MM.1S (cell line): ENCODE data around the gene ANO2.

Experiments used
- DNase-seq: peaks from one replicate; pipeline ENCODE4 v3.0.0-alpha.2; 2015
- H2AFZ ChIP-seq: fragments of 300-600 bp; sonication (generic); 2 replicates; pipeline ENCODE4 v1.6.0; 2016; ENCODE audit warnings: antibody characterized with exemption, low read length
- H3F3A ChIP-seq: fragments of 300-600 bp; sonication (generic); 2 replicates; pipeline ENCODE4 v1.6.1; 2016; ENCODE audit warnings: mild to moderate bottlenecking, antibody characterized with exemption, low read length, moderate library complexity, mixed read lengths; ENCODE audit not compliant: insufficient read depth
- H3K27ac ChIP-seq: fragments of 300-600 bp; sonication (generic); 2 replicates; pipeline ENCODE4 v1.5.1; 2016; ENCODE audit warnings: mild to moderate bottlenecking, low read length
- H3K27me3 ChIP-seq: fragments of 300-600 bp; sonication (generic); replicated peaks from 2 replicates; pipeline ENCODE4 v1.6.0; 2016; ENCODE audit warnings: low read length; ENCODE audit not compliant: insufficient read depth
- H3K36me3 ChIP-seq: fragments of 300-600 bp; sonication (generic); replicated peaks from 2 replicates; pipeline ENCODE4 v1.6.1; 2016; ENCODE audit warnings: mild to moderate bottlenecking, low read length, mixed read lengths; ENCODE audit not compliant: insufficient read depth
- H3K4me1 ChIP-seq: fragments of 300-600 bp; sonication (generic); 2 replicates; pipeline ENCODE4 v1.6.1; 2016; ENCODE audit warnings: low read length, mixed read lengths
- H3K4me2 ChIP-seq: fragments of 300-600 bp; sonication (generic); 2 replicates; pipeline ENCODE4 v1.6.0; 2016; ENCODE audit warnings: low read depth, low read length
- H3K4me3 ChIP-seq: fragments of 300-600 bp; sonication (generic); 2 replicates; pipeline ENCODE4 v1.5.1; 2016; ENCODE audit warnings: low read length, mixed read lengths
- H3K79me2 ChIP-seq: fragments of 300-600 bp; sonication (generic); 2 replicates; pipeline ENCODE4 v1.6.1; 2016; ENCODE audit warnings: mixed run types, low read length, mixed read lengths
- H3K9ac ChIP-seq: fragments of 300-600 bp; sonication (generic); 2 replicates; pipeline ENCODE4 v1.6.1; 2016; ENCODE audit warnings: low read length, mixed read lengths
- H3K9me2 ChIP-seq: fragments of 300-600 bp; sonication (generic); replicated peaks from 2 replicates; pipeline ENCODE4 v1.6.1; 2016; ENCODE audit warnings: mild to moderate bottlenecking, low read length, mixed read lengths; ENCODE audit not compliant: insufficient read depth
- H3K9me3 ChIP-seq: fragments of 300-600 bp; sonication (generic); replicated peaks from 2 replicates; pipeline ENCODE4 v1.6.1; 2016; ENCODE audit warnings: mild to moderate bottlenecking, low read length, mixed read lengths; ENCODE audit not compliant: insufficient read depth
- H4K20me1 ChIP-seq: fragments of 300-600 bp; sonication (generic); 2 replicates; pipeline ENCODE4 v1.6.1; 2016; ENCODE audit warnings: mild to moderate bottlenecking, low read length, moderate library complexity, mixed read lengths; ENCODE audit not compliant: insufficient read depth
- CTCF ChIP-seq: fragments of 300-600 bp; sonication (generic); IDR thresholded peaks from 2 replicates; pipeline ENCODE4 v1.5.1; 2016; ENCODE audit warnings: antibody characterized with exemption, low read length, mixed read lengths
- EZH2 ChIP-seq: fragments of 300-600 bp; sonication (generic); optimal IDR thresholded peaks from 2 replicates; pipeline ENCODE3; 2017; ENCODE audit warnings: low read depth, mild to moderate bottlenecking, antibody characterized with exemption, low read length, mixed read lengths
- EZH2phosphoT487 ChIP-seq: fragments of 300-600 bp; sonication (generic); IDR thresholded peaks from 2 replicates; pipeline ENCODE4 v1.6.1; 2018; ENCODE audit warnings: antibody characterized with exemption, low read length

ANO2 gene

GRCh38 chr12:5568325-5568981 lies 376.6 kb downstream of the ANO2 start:
- Histone ChIP-seq H3K9me2 (no peaks in the 10 kb centered on the region), H3K27ac (no peak overlapping the region), H3K27me3 (no peaks in the 10 kb centered on the region), H3K4me2 (no peak overlapping the region), H3K36me3 (no peaks in the 10 kb centered on the region), H3F3A (no peaks in the 10 kb centered on the region), H3K4me3 (no peak overlapping the region), H3K79me2 (no peaks in the 10 kb centered on the region), H3K4me1 (no peaks in the 10 kb centered on the region), H3K9me3 (no peaks in the 10 kb centered on the region), H2AFZ (no peak overlapping the region), H4K20me1 (no peaks in the 10 kb centered on the region), H3K9ac (no peak overlapping the region)
- no peak for DNase-seq
- TF ChIP-seq EZH2 (no peak), EZH2phosphoT487 (no peak), CTCF (no peak)

GRCh38 chr12:5567016-5567725 lies 377.9 kb downstream of the ANO2 start:
- TF ChIP-seq EZH2phosphoT487 (no peak), EZH2 (no peak), CTCF (no peak)
- Histone ChIP-seq H3K4me3 (no peak overlapping the region), H3F3A (no peaks in the 10 kb centered on the region), H4K20me1 (no peaks in the 10 kb centered on the region), H3K4me2 (no peak overlapping the region), H3K9me2 (no peaks in the 10 kb centered on the region), H3K4me1 (no peaks in the 10 kb centered on the region), H3K27ac (no peak overlapping the region), H3K79me2 (no peaks in the 10 kb centered on the region), H3K27me3 (no peaks in the 10 kb centered on the region), H3K9me3 (no peaks in the 10 kb centered on the region), H3K36me3 (no peaks in the 10 kb centered on the region), H2AFZ (no peak overlapping the region), H3K9ac (no peak overlapping the region)
- no peak for DNase-seq

GRCh38 chr12:5565933-5566599 lies 379.0 kb downstream of the ANO2 start:
- TF ChIP-seq CTCF: no peak
- no peak for TF ChIP-seq EZH2
- TF ChIP-seq EZH2phosphoT487: no peak
- Histone ChIP-seq H3K9me3 (no peaks in the 10 kb centered on the region), H3F3A (no peaks in the 10 kb centered on the region), H3K4me1 (no peaks in the 10 kb centered on the region), H4K20me1 (no peaks in the 10 kb centered on the region), H3K4me2 (no peak overlapping the region), H3K9me2 (no peaks in the 10 kb centered on the region), H3K4me3 (no peak overlapping the region), H2AFZ (no peak overlapping the region), H3K36me3 (no peaks in the 10 kb centered on the region), H3K9ac (no peak overlapping the region), H3K27ac (no peak overlapping the region), H3K27me3 (no peaks in the 10 kb centered on the region), H3K79me2 (no peaks in the 10 kb centered on the region)
- DNase-seq: no peak
